Right renal cortex interstitium (tissue), 3 donors: ENCODE measurements around the gene WDR33. TPM values are rescaled to one million over a fixed set of nuclear protein-coding genes. Genes with fewer than 3 reads are reported as not detected.
"Not testable (repeated sequence)": the region's sequence is repeated elsewhere in the genome, so short reads cannot be mapped to it uniquely, and the experiment has no call there.

Source experiments
- DNase-seq, 3 donors: peaks; one replicate each; pipeline ENCODE4 v3.0.0-alpha.2; 2013; ENCODE audit warnings: low read depth in 3 of 3, low spot score in 2 of 3
- polyA plus RNA-seq, 3 donors: library from polyadenylated mRNA; unstranded; fragments of 120-200 nt; gene quantifications; one replicate each; pipeline ENCODE4 v1.2.1, GENCODE V29; 2013; ENCODE audit not compliant: insufficient read length in 3 of 3

WDR33 gene
- 10 to 100 TPM; 57.2 to 74.7 (median 60.9) TPM for polyA plus RNA-seq

- peak; percentile 81 to 91 (median 85) for DNase-seq
Measured at GRCh38 chr2:127810619-127811396, at the start of gene WDR33. Gene WDR33 (minus strand): TSS chr2:127811171. CDS start chr2:127770981, 40,190 bp downstream.

GRCh38 chr2:127860130-127860529, 49.2 kb upstream of the WDR33 start:
- DNase-seq: no peak

- DNase-seq: peak in 2 of 3 donors; percentile 18 to 50
Measured at GRCh38 chr2:127859712-127860085, 48.7 kb upstream of the WDR33 start.

GRCh38 chr2:127857265-127857808, 46.4 kb upstream of the WDR33 start:
- DNase-seq: no peak

- no peak for DNase-seq
Measured at GRCh38 chr2:127853671-127854070, 42.7 kb upstream of the WDR33 start.

- DNase-seq: no peak
Measured at GRCh38 chr2:127852388-127852787, 41.4 kb upstream of the WDR33 start.

GRCh38 chr2:127847931-127848330, 37.0 kb upstream of the WDR33 start:
- no peak for DNase-seq

GRCh38 chr2:127844973-127845372, 34.0 kb upstream of the WDR33 start:
- DNase-seq: no peak

- DNase-seq: no peak
Measured at GRCh38 chr2:127843677-127844076, 32.7 kb upstream of the WDR33 start.

GRCh38 chr2:127841466-127842178, 30.7 kb upstream of the WDR33 start:
- no peak for DNase-seq

- DNase-seq: no peak
Measured at GRCh38 chr2:127840893-127841292, 29.9 kb upstream of the WDR33 start.

GRCh38 chr2:127834951-127835350, 24.0 kb upstream of the WDR33 start:
- no peak for DNase-seq

- DNase-seq: no peak
Measured at GRCh38 chr2:127829845-127830246, 18.9 kb upstream of the WDR33 start.

- DNase-seq: not testable (repeated sequence)
Measured at GRCh38 chr2:127826708-127827107, 15.7 kb upstream of the WDR33 start.

GRCh38 chr2:127826047-127826446, 15.1 kb upstream of the WDR33 start:
- DNase-seq: no peak

- no peak for DNase-seq
Measured at GRCh38 chr2:127820080-127820668, 9.2 kb upstream of the WDR33 start.

GRCh38 chr2:127818794-127819425, 7.9 kb upstream of the WDR33 start:
- DNase-seq: no peak

- no peak for DNase-seq
Measured at GRCh38 chr2:127818241-127818640, 7.3 kb upstream of the WDR33 start.

- no peak for DNase-seq
Measured at GRCh38 chr2:127814677-127815076, 3.7 kb upstream of the WDR33 start.

GRCh38 chr2:127812441-127812840, 1.5 kb upstream of the WDR33 start:
- DNase-seq: not testable (repeated sequence)
